OCI-LY1 (cell line): ENCODE results near the gene ZNF444.

ENCODE experiments used
- H2AFZ ChIP-seq: fragments of 200-600 bp; sonication (generic), shearing (Covaris generic); 2 replicates; pipeline ENCODE4 v1.6.0; 2014; ENCODE audit warnings: antibody characterized with exemption, mild to moderate bottlenecking, low read length
- H3F3A ChIP-seq: fragments of 200-600 bp; sonication (generic), shearing (Covaris generic); 2 replicates; pipeline ENCODE4 v1.6.0; 2014; ENCODE audit warnings: mild to moderate bottlenecking, antibody characterized with exemption, low read length, moderate library complexity; ENCODE audit not compliant: insufficient read depth
- H3K27ac ChIP-seq: fragments of 200-600 bp; sonication (generic); 2 replicates; pipeline ENCODE4 v1.5.1; 2014; ENCODE audit warnings: low read length, mixed run types, mild to moderate bottlenecking, low read depth; ENCODE audit not compliant: poor library complexity, severe bottlenecking
- H3K27me3 ChIP-seq: fragments of 200-600 bp; sonication (generic); 2 replicates; pipeline ENCODE4 v1.6.0; 2014; ENCODE audit warnings: antibody characterized with exemption, mild to moderate bottlenecking, low read length, moderate library complexity; ENCODE audit not compliant: insufficient read depth
- H3K36me3 ChIP-seq: fragments of 200-600 bp; sonication (generic); 2 replicates; pipeline ENCODE4 v1.6.1; 2014; ENCODE audit warnings: mild to moderate bottlenecking, antibody characterized with exemption, low read length, moderate library complexity, mixed read lengths; ENCODE audit not compliant: insufficient read depth
- H3K4me1 ChIP-seq: fragments of 200-600 bp; sonication (generic); 2 replicates; pipeline ENCODE4 v1.5.1; 2014; ENCODE audit warnings: mild to moderate bottlenecking, low read length, moderate library complexity; ENCODE audit not compliant: insufficient read depth, severe bottlenecking
- H3K4me2 ChIP-seq: fragments of 200-600 bp; sonication (generic), shearing (Covaris generic); 2 replicates; pipeline ENCODE4 v1.6.1; 2014; ENCODE audit warnings: low read length
- H3K4me3 ChIP-seq: fragments of 200-600 bp; sonication (generic); 2 replicates; pipeline ENCODE4 v1.5.1; 2014; ENCODE audit warnings: low read length, low read depth, mild to moderate bottlenecking, mixed read lengths; ENCODE audit not compliant: poor library complexity, severe bottlenecking
- H3K79me2 ChIP-seq: fragments of 200-600 bp; shearing (Covaris generic); 2 replicates; pipeline ENCODE4 v1.6.1; 2016; ENCODE audit warnings: mixed run types, low read length, mixed read lengths; ENCODE audit not compliant: insufficient read depth
- H3K9ac ChIP-seq: fragments of 200-600 bp; sonication (generic), shearing (Covaris generic); 2 replicates; pipeline ENCODE4 v1.6.1; 2014; ENCODE audit warnings: mild to moderate bottlenecking, low read length, mixed read lengths
- H3K9me2 ChIP-seq: fragments of 200-600 bp; sonication (generic), shearing (Covaris generic); 2 replicates; pipeline ENCODE4 v1.6.1; 2014; ENCODE audit warnings: low read depth, mild to moderate bottlenecking, low read length, mixed read lengths
- H3K9me3 ChIP-seq: fragments of 200-600 bp; shearing (Covaris generic); 2 replicates; pipeline ENCODE4 v1.6.1; 2014; ENCODE audit warnings: low read length, mixed read lengths
- H4K20me1 ChIP-seq: fragments of 200-600 bp; sonication (generic), shearing (Covaris generic); 2 replicates; pipeline ENCODE4 v1.6.0; 2016; ENCODE audit warnings: mild to moderate bottlenecking, low read length; ENCODE audit not compliant: insufficient read depth
- EZH2 ChIP-seq: fragments of 200-600 bp; sonication (generic), shearing (Covaris generic); IDR thresholded peaks from 2 replicates; pipeline ENCODE4 v1.8.0; 2017; ENCODE audit warnings: borderline replicate concordance, mixed run types, mild to moderate bottlenecking, antibody characterized with exemption, low read length, moderate library complexity, mixed read lengths
- TF ChIP-seq, protein P1 (sequence below): fragments of 200-600 bp; sonication (generic), shearing (Covaris generic); IDR thresholded peaks from 2 replicates; pipeline ENCODE4 v1.5.1; 2017; ENCODE audit warnings: mild to moderate bottlenecking, antibody characterized with exemption, low read length, moderate library complexity, mixed read lengths

ZNF444 gene

GRCh38 chr19:56094449-56094848 is 46.6 kb upstream of the ZNF444 start:
- Histone ChIP-seq H3K4me1 (no peaks in the 10 kb centered on the region), H3K9me2 (no peaks in the 10 kb centered on the region), H3F3A (no peaks in the 10 kb centered on the region), H4K20me1 (no peaks in the 10 kb centered on the region), H3K27ac (no peak overlapping the region), H3K4me3 (no peak overlapping the region), H3K9me3 (no peaks in the 10 kb centered on the region), H3K79me2 (no peaks in the 10 kb centered on the region), H3K4me2 (no peak overlapping the region), H2AFZ (no peak overlapping the region), H3K36me3 (peaks cover 29% of the 10 kb centered on the region), H3K27me3 (no peaks in the 10 kb centered on the region), H3K9ac (no peak overlapping the region)
- TF ChIP-seq, protein P1, sequence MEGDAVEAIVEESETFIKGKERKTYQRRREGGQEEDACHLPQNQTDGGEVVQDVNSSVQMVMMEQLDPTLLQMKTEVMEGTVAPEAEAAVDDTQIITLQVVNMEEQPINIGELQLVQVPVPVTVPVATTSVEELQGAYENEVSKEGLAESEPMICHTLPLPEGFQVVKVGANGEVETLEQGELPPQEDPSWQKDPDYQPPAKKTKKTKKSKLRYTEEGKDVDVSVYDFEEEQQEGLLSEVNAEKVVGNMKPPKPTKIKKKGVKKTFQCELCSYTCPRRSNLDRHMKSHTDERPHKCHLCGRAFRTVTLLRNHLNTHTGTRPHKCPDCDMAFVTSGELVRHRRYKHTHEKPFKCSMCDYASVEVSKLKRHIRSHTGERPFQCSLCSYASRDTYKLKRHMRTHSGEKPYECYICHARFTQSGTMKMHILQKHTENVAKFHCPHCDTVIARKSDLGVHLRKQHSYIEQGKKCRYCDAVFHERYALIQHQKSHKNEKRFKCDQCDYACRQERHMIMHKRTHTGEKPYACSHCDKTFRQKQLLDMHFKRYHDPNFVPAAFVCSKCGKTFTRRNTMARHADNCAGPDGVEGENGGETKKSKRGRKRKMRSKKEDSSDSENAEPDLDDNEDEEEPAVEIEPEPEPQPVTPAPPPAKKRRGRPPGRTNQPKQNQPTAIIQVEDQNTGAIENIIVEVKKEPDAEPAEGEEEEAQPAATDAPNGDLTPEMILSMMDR = no peak
- no peak for TF ChIP-seq EZH2

DNA sequence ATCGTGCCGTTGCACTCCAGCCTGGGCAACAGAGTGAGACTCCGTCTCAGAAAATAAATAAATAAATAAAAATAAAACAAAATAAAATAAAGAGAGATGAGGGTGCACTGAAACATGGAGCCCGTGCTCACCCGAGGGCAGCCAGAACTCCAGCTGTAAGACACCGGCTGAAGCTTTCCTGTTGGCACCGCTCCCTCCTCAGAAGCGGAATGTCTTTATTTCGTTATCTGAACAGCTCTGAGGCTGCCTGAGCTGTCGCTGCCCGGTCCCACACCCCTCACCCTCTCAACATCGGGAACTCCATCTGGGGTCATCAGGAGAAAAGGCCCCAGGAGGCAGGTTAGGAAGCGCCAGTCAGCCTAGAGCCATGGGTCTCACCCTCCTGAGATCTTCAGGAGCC is 44.4 kb upstream of the ZNF444 start:
- no peak overlapping the region for H3K4me2 ChIP-seq
- no peaks in the 10 kb centered on the region for H3K9me3 ChIP-seq
- no peaks in the 10 kb centered on the region for H3F3A ChIP-seq
- no peak overlapping the region for H3K27ac ChIP-seq
- TF ChIP-seq, protein P1 = no peak
- TF ChIP-seq EZH2 = no peak
- H4K20me1 ChIP-seq = no peaks in the 10 kb centered on the region
- H2AFZ ChIP-seq = no peak overlapping the region
- H3K9me2 ChIP-seq = no peaks in the 10 kb centered on the region
- no peak overlapping the region for H3K9ac ChIP-seq
- no peaks in the 10 kb centered on the region for H3K79me2 ChIP-seq
- H3K4me3 ChIP-seq = no peak overlapping the region
- H3K4me1 ChIP-seq = no peaks in the 10 kb centered on the region
- H3K27me3 ChIP-seq = no peaks in the 10 kb centered on the region
- H3K36me3 ChIP-seq = peaks cover 36% of the 10 kb centered on the region

GRCh38 chr19:56097306-56097705 is 43.8 kb upstream of the ZNF444 start:
- no peaks in the 10 kb centered on the region for H3K27me3 ChIP-seq
- H3K9me2 ChIP-seq = no peaks in the 10 kb centered on the region
- peaks cover 42% of the 10 kb centered on the region for H3K36me3 ChIP-seq
- H3K9me3 ChIP-seq = no peaks in the 10 kb centered on the region
- no peaks in the 10 kb centered on the region for H3K4me1 ChIP-seq
- H3K27ac ChIP-seq = no peak overlapping the region
- no peak overlapping the region for H3K4me3 ChIP-seq
- H3K9ac ChIP-seq = no peak overlapping the region
- H3K79me2 ChIP-seq = no peaks in the 10 kb centered on the region
- TF ChIP-seq, protein P1 = no peak
- TF ChIP-seq EZH2 = no peak
- H2AFZ ChIP-seq = no peak overlapping the region
- H3K4me2 ChIP-seq = no peak overlapping the region
- no peaks in the 10 kb centered on the region for H4K20me1 ChIP-seq
- H3F3A ChIP-seq = no peaks in the 10 kb centered on the region
